Cardiac fibroblast (primary cell): Measurements from ENCODE around the gene ALPK3.
A peak's percentile ranks its signal among the peaks of the same experiment; 100 is the strongest.

Source experiments
- DNase-seq, 2 donors: peaks; one replicate each; pipeline versions ENCODE4 v3.0.0 to v3.0.0-alpha.2; 2010; ENCODE audit warnings: low read depth in 2 of 2
- H3K4me3 ChIP-seq, 2 donors: replicated peaks in 1 of 2; 1 replicate in 1 of 2; 2 replicates in 1 of 2; pipeline ENCODE4 v1.5.1; 2011; ENCODE audit warnings: low read depth in 2 of 2, low read length in 2 of 2, mild to moderate bottlenecking in 2 of 2, moderate library complexity in 1 of 2
- TF ChIP-seq, protein P1 (sequence below): IDR thresholded peaks from one replicate; pipeline ENCODE4 v1.5.1; 2011; ENCODE audit warnings: low read depth, mild to moderate bottlenecking, low read length, inconsistent platforms

The ALPK3 gene

GRCh38 chr15:84788500-84788899, 28.7 kb upstream of the ALPK3 start:
- H3K4me3 ChIP-seq, result no peak overlapping the region
- TF ChIP-seq, protein P1, sequence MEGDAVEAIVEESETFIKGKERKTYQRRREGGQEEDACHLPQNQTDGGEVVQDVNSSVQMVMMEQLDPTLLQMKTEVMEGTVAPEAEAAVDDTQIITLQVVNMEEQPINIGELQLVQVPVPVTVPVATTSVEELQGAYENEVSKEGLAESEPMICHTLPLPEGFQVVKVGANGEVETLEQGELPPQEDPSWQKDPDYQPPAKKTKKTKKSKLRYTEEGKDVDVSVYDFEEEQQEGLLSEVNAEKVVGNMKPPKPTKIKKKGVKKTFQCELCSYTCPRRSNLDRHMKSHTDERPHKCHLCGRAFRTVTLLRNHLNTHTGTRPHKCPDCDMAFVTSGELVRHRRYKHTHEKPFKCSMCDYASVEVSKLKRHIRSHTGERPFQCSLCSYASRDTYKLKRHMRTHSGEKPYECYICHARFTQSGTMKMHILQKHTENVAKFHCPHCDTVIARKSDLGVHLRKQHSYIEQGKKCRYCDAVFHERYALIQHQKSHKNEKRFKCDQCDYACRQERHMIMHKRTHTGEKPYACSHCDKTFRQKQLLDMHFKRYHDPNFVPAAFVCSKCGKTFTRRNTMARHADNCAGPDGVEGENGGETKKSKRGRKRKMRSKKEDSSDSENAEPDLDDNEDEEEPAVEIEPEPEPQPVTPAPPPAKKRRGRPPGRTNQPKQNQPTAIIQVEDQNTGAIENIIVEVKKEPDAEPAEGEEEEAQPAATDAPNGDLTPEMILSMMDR, result no peak
- DNase-seq, result peak in 1 of 2 donors; percentile 39

- no peak overlapping the region for H3K4me3 ChIP-seq
- TF ChIP-seq, protein P1, result no peak
- no peak for DNase-seq
These were observed 27.4 kb upstream of the ALPK3 start for GRCh38 chr15:84789762-84790161.

- H3K4me3 ChIP-seq, result no peak overlapping the region
- TF ChIP-seq, protein P1, result no peak
- no peak for DNase-seq
These were observed 26.5 kb upstream of the ALPK3 start for GRCh38 chr15:84790676-84791075.

DNA sequence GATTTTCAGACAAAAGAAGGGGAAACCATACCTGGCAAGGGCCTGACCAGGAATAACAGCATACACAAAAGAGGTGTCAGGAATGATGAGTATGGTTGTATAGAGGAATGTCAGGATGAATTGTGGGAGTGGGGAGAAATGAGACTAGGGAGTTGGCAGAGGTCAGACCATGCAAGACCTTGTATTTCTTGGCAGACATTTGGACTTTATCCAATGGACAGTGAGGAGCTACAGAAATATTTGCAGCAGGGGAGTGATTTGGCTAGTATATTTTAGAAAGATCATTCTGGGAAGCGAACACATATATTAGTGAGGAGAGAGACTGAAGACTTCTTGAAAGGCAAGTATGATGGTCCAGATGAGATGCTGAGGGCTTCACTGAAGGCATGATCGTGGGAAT, 25.4 kb upstream of the ALPK3 start:
- TF ChIP-seq, protein P1, result no peak
- DNase-seq, result peak in 1 of 2 donors; percentile 19
- H3K4me3 ChIP-seq, result no peak overlapping the region

GRCh38 chr15:84793431-84794161, 23.6 kb upstream of the ALPK3 start:
- H3K4me3 ChIP-seq, result no peak overlapping the region
- TF ChIP-seq, protein P1, result no peak
- DNase-seq, result no peak

DNA sequence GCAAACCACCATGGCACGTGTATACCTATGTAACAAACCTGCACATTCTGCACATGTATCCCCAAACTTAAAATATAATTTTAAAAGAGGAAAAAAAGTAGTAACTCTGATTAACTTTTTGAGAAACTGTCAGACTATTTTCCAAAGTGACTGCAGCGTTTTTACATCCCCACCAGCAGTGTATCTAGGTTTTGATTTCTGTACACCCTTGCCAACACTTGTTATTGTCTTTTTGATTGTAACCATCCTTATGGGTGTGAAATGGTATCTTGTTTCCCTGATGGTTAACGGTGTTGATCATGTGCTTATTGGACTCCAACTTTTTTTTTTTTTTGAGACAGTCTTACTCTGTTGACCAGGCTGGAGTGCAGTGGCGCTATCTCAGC, 23.0 kb upstream of the ALPK3 start:
- TF ChIP-seq, protein P1, result no peak
- H3K4me3 ChIP-seq, result no peak overlapping the region
- DNase-seq, result no peak

DNA sequence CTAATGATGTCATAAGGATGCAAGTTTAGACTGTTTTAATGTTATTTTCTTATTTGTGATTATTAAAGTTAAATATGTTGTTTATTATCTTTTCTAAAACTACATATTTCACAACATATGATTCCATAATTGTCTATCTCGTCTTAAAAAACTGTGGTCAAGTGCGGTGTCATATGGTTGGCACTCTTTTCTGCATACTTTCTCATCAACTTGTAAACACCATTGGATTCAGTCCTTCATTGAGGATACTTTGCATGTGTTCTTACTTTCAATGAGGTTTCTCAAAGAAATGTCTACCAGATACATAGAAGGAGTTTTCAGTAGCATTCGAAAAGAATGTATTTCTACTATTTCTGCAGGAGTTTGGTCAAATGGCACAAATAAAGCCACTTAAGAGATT, 22.0 kb upstream of the ALPK3 start:
- no peak overlapping the region for H3K4me3 ChIP-seq
- no peak for DNase-seq

More for the DNA sequence above, 22.0 kb upstream of the ALPK3 start:
- TF ChIP-seq, protein P1, result no peak
